GM21367 (cell line): Measurements from ENCODE around the gene CCDC198.

ENCODE experiments used
- ATAC-seq: cut with Tn5 transposase; IDR thresholded peaks from one replicate; pipeline ENCODE4 v1.9.1; 2021; ENCODE audit not compliant: unreplicated experiment

Gene CCDC198

GRCh38 chr14:57464008-57464730, 29.5 kb downstream of the CCDC198 start:
- ATAC-seq: peak; percentile 78

DNA sequence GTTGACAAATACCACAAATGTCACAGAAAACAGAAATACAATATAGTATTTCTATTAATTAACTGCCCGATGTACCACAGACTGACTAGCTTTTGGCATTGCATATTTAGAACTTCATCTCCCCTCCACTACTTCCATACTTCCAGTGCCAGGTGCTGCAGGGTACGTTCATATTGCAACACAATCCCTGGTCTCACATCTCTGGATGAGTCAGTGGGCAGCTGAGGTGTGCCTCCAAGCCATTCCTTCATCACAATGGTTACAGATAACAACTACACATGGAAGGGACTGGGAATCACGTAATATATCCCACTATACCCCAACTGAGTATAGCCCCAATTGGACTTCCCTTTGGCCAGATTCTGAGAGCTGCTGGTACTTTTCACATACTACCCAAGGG, 31.1 kb downstream of the CCDC198 start:
- ATAC-seq: no peak

DNA sequence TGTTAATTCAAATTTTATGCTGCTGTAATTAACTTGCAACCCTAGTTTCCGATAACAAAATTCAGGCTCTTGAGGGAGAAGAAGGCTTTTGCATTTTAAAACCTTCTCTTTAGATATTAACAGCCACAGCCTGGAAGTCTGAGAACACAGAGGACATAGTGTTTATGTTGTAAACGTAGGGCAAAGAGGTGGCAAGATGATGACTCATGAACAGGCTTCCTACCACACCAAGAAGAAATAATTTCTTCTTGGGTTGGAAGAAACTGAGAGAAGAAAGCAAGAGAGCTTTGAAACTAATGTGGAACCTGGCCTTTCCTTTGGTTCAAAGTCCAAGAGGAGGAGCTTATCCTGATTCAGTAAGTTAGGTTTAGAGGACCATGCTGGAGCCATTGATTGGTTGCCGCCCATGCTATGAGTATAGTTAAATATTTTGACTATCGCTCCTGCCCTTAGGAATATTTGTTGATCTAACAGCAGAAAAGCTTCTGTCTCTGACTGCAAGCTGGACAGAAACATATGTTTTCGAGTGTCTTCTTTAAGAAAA, 31.8 kb downstream of the CCDC198 start:
- no peak for ATAC-seq

DNA sequence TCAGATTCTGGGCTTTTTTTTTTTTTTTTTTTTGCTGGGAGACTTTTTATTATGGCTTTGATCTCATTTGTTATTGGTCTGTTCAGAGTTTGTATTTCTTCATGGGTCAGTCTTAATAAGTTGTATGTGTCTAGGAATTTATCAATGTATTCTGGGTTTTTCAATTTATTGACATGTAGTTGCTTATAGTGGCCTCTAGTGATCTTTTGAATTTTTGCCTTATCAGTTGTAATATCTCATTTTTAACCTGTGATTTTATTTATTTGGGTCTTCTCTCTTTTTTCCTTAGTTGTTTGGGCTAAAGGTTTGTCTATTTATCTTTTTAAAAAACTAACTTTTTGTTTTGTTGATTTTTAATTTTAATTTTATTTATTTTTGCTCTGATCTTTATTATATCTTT, 57.7 kb downstream of the CCDC198 start:
- ATAC-seq: no peak

GRCh38 chr14:57420986-57421385, 72.7 kb downstream of the CCDC198 start:
- ATAC-seq: no peak

DNA sequence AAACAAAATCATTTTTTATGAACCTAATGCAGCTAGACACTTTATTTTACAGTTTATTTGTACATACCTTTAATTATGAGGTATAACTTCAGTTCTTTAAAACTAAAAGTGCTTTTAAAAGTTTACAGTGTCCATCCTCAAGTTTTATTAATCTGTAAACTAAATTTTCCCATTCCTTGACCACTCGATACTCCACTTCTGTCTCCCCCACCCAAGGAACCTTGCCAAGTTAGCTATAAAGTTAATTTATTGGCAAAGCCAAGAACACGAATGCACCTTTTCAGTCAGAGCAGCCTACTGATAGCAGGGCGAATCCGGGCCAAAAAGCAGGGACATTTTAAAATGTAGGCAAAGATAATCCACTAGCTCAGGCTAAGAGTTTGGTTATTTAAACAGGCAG, 73.6 kb downstream of the CCDC198 start:
- no peak for ATAC-seq
